Thyroid gland (tissue), 4 donors: ENCODE results near the gene CEP97.

Experiments
- POLR2A ChIP-seq, 2 donors: fragments of 450-650 bp; IDR thresholded peaks; one replicate each; pipeline ENCODE4 v1.6.1; 2017; ENCODE audit warnings: antibody characterized with exemption in 2 of 2, mild to moderate bottlenecking in 2 of 2, moderate library complexity in 1 of 2
- TF ChIP-seq, protein P1 (sequence below), 6 experiments: fragments of 200-600 bp in 3 of 6; fragments of 450-650 bp in 3 of 6; sonication (generic) in 3 of 6; IDR thresholded peaks; one replicate each; pipeline ENCODE4 v1.5.1; 2016 to 2019; ENCODE audit warnings: antibody characterized with exemption in 6 of 6, mild to moderate bottlenecking in 2 of 6, inconsistent platforms in 1 of 6, moderate library complexity in 1 of 6

- no peak for TF ChIP-seq POLR2A (IDR thresholded peaks at IDR 0.05)
- TF ChIP-seq, protein P1, sequence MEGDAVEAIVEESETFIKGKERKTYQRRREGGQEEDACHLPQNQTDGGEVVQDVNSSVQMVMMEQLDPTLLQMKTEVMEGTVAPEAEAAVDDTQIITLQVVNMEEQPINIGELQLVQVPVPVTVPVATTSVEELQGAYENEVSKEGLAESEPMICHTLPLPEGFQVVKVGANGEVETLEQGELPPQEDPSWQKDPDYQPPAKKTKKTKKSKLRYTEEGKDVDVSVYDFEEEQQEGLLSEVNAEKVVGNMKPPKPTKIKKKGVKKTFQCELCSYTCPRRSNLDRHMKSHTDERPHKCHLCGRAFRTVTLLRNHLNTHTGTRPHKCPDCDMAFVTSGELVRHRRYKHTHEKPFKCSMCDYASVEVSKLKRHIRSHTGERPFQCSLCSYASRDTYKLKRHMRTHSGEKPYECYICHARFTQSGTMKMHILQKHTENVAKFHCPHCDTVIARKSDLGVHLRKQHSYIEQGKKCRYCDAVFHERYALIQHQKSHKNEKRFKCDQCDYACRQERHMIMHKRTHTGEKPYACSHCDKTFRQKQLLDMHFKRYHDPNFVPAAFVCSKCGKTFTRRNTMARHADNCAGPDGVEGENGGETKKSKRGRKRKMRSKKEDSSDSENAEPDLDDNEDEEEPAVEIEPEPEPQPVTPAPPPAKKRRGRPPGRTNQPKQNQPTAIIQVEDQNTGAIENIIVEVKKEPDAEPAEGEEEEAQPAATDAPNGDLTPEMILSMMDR (IDR thresholded peaks at IDR 0.05), result no peak
These were observed 88.5 kb downstream of the CEP97 start for GRCh38 chr3:101812895-101813294.
